ENCODE measurements around the gene AXIN1. TPM values are rescaled to one million over a fixed set of nuclear protein-coding genes. Genes with fewer than 3 reads are reported as not detected.
"Not testable (repeated sequence)": the region's sequence is repeated elsewhere in the genome, so short reads cannot be mapped to it uniquely, and the experiment has no call there.

AXIN1 gene
- total RNA-seq, 1 donor from 2014 or later: 22.4 TPM

DNA sequence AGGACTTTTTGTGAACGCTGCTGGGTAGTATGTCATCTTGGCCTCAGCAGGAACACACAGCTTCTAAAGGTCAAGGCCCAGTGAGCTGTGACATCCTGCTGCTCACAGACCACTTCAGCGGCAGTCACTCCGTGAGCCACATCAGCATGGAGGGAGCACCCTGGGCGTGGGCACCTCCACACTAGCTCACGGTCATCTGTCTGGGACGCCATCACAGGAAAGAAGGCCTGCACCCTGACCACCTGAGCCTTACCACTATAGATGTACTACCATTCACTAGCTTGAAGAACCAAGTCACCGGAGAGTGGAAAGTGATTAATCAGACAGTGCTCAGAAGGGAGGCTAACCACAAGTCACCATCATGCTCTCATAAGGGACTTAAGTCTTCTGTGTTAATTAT, 3.3 kb downstream of the AXIN1 start:
- H3K9me3 ChIP-seq: no peaks in the 10 kb centered on the region
- TF ChIP-seq, protein P1, sequence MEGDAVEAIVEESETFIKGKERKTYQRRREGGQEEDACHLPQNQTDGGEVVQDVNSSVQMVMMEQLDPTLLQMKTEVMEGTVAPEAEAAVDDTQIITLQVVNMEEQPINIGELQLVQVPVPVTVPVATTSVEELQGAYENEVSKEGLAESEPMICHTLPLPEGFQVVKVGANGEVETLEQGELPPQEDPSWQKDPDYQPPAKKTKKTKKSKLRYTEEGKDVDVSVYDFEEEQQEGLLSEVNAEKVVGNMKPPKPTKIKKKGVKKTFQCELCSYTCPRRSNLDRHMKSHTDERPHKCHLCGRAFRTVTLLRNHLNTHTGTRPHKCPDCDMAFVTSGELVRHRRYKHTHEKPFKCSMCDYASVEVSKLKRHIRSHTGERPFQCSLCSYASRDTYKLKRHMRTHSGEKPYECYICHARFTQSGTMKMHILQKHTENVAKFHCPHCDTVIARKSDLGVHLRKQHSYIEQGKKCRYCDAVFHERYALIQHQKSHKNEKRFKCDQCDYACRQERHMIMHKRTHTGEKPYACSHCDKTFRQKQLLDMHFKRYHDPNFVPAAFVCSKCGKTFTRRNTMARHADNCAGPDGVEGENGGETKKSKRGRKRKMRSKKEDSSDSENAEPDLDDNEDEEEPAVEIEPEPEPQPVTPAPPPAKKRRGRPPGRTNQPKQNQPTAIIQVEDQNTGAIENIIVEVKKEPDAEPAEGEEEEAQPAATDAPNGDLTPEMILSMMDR (IDR thresholded peaks at IDR 0.05): no peak
- H3K27me3 ChIP-seq (ENCODE audit: low read depth): no peaks in the 10 kb centered on the region
- ATAC-seq (no peak), DNase-seq (no peak)
- peaks cover 25% of the 10 kb centered on the region for H3K36me3 ChIP-seq
- no peak overlapping the region for H3K27ac ChIP-seq
- no peak overlapping the region for H3K4me3 ChIP-seq
- peaks cover 26% of the 10 kb centered on the region for H3K4me1 ChIP-seq
- intact Hi-C loops (cut with DNase I): no loop called here

DNA sequence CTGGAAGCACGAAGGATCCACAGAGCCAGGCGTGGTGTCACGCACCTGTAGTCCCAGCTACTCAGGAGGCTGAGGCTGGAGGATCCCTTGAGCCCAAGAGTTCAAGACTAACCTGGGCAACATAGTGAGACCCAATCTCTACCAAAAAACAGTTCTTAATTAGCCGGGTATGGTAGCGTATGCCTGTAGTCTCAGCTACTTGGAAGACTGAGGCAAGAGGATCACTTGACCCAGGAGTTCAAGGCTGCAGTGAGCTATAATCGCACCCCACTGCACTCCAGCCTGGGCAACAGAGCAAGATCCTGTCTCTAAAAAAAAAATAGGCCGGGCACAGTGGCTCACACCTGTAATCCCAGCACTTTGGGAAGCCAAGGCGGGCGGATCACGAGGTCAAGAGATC, 4.0 kb downstream of the AXIN1 start:
- Histone ChIP-seq H3K4me1 (peaks cover 24% of the 10 kb centered on the region), H3K36me3 (peaks cover 25% of the 10 kb centered on the region)
- DNase-seq; H3K27me3 ChIP-seq (ENCODE audit: low read depth); H3K4me3 ChIP-seq; H3K9me3 ChIP-seq; ATAC-seq; H3K27ac ChIP-seq; intact Hi-C loops (cut with DNase I): not testable (repeated sequence)

DNA sequence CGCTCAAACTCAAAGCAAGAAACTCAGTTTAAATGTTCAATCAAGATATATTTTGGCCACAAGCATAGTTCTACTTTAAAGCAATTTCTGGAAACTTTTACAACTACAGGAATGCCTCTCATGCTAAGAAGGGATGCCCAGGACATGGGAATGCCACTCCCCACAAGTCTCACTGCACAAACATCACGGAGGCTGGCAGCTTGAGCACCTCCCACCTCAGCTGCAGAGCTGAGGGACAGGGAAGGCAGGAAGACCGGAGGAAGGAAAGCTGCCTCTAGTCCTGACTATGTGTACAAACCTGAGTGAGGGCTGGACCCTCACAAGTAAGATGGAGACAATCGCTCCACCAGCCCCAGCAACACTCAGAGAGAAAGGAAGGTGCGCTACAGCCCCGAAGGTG, 5.3 kb downstream of the AXIN1 start:
- H3K4me1 ChIP-seq: peaks cover 19% of the 10 kb centered on the region
- no peak overlapping the region for H3K27ac ChIP-seq
- no peaks in the 10 kb centered on the region for H3K9me3 ChIP-seq
- no peak for ATAC-seq
- H3K4me3 ChIP-seq: no peak overlapping the region
- intact Hi-C loops (cut with DNase I): no loop called here
- DNase-seq: no peak
- TF ChIP-seq, protein P1 (IDR thresholded peaks at IDR 0.05): no peak
- peaks cover 33% of the 10 kb centered on the region for H3K36me3 ChIP-seq
- H3K27me3 ChIP-seq (ENCODE audit: low read depth): no peaks in the 10 kb centered on the region

DNA sequence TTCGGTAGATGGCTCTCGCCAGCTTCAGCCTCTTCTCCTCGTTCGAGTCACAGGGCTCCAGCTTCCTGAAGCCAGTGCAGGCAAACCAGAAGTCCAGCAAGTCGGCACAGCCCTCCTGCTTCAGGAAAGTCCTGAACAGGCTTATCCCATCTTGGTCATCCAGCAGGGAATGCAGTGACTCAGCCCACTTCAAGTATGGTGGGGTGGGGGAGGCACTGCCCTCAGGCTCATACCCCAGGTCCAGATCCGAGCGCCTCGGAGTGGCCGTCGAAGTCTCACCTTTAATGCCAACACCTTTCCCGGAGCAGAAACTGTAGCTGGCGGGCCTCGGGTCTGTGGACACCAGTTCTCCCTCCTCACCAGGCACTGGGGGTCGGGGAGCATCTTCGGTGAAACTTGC, 5.9 kb downstream of the AXIN1 start:
- ATAC-seq: peak; percentile 56 to 66
- no peak overlapping the region for H3K27ac ChIP-seq
- no peak overlapping the region for H3K4me3 ChIP-seq
- TF ChIP-seq, protein P1 (IDR thresholded peaks at IDR 0.05): no peak
- H3K4me1 ChIP-seq: peaks cover 16% of the 10 kb centered on the region
- intact Hi-C loops (cut with DNase I): no loop called here
- H3K9me3 ChIP-seq: no peaks in the 10 kb centered on the region
- H3K36me3 ChIP-seq: peaks cover 33% of the 10 kb centered on the region
- no peaks in the 10 kb centered on the region for H3K27me3 ChIP-seq (ENCODE audit: low read depth)
- no peak for DNase-seq

DNA sequence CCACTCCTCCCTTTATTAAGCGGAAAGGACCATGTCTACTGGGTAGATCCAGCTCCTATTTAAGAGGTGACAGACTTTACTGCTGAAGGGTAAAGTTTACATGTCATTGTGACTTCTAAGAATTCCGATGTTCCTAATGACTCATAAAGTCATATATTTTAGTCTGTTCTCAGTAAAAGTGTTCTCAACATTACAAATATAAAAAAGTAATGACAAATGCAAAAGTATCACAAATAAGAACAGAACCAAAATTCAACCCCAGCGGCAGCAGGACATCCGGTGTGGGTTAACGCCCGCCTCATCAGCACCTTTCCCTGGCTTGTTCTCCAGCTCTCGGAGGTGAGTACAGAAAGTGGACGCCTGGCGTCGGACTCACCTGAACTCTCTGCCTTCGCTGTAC, 6.8 kb downstream of the AXIN1 start:
- H3K36me3 ChIP-seq: peaks cover 33% of the 10 kb centered on the region

DNA sequence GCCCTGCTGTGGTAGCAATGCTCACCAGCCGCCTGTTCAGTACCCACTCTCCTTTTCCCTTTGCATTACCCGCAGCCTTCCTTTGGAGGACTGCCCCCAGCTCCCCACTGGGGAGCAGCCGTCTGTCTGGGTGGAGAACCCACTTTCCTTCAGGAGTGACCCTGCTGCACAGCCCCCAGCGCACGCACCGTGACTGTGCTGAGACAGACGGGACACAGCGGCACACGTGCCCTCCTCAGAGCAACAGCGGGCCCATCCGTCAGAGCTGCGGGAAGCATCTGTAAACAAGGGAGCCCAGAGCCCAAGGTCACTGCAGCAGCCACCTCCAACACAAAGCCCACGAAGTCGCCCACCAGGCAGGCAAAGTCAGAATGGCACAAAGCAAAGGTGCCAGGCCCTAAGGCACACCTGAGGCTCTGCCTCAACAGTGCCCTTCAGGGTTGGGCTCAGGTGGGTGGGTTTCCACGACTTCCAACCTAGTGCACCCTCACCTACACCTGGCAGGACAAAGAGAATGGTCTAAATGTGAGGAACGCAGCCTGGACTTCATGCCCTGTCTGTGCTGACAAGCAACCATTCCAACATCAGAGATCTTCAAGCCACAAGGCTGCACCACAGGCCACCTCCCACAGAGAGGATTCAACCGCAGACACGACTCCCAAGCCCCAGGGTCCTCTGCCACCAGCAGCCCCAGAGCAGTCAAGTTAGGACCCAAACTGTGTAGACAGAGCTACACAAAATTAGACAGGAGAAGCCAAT, 9.9 kb downstream of the AXIN1 start:
- intact Hi-C loops (cut with DNase I): no loop called here
- Histone ChIP-seq H3K27ac (no peak overlapping the region), H3K4me3 (no peak overlapping the region), H3K9me3 (no peaks in the 10 kb centered on the region), H3K4me1 (peaks cover 24% of the 10 kb centered on the region), H3K36me3 (peaks cover 33% of the 10 kb centered on the region), H3K27me3 (ENCODE audit: low read depth) (no peaks in the 10 kb centered on the region)
- no peak for DNase-seq
- TF ChIP-seq, protein P1 (IDR thresholded peaks at IDR 0.05): no peak
- no peak for ATAC-seq

More for the DNA sequence above, 6.8 kb downstream of the AXIN1 start:
- Histone ChIP-seq H3K27me3 (ENCODE audit: low read depth) (no peaks in the 10 kb centered on the region), H3K9me3 (no peaks in the 10 kb centered on the region), H3K27ac (no peak overlapping the region), H3K4me3 (no peak overlapping the region), H3K4me1 (peaks cover 9% of the 10 kb centered on the region)
- ATAC-seq (no peak), DNase-seq (no peak)
- TF ChIP-seq, protein P1 (IDR thresholded peaks at IDR 0.05): no peak
- intact Hi-C loops (cut with DNase I): no loop called here

DNA sequence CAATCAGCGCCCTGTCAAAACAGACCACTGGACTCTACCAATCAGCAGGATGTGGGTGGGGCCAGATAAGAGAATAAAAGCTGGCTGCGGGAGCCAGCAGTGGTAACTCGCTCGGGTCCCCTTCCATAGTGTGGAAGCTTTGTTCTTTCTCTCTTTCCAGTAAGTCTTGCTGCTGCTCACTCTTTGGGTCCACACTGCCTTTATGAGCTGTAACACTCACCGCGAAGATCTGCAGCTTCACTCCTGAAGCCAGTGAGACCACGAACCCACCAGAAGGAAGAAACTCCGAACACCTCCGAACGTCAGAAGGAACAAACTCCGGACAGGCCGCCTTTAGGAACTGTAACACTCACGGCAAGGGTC, 10.6 kb downstream of the AXIN1 start:
- peaks cover 28% of the 10 kb centered on the region for H3K4me1 ChIP-seq
- H3K27me3 ChIP-seq (ENCODE audit: low read depth); DNase-seq; H3K9me3 ChIP-seq; intact Hi-C loops (cut with DNase I); ATAC-seq; H3K27ac ChIP-seq; H3K4me3 ChIP-seq: not testable (repeated sequence)
- H3K36me3 ChIP-seq: peaks cover 30% of the 10 kb centered on the region

DNA sequence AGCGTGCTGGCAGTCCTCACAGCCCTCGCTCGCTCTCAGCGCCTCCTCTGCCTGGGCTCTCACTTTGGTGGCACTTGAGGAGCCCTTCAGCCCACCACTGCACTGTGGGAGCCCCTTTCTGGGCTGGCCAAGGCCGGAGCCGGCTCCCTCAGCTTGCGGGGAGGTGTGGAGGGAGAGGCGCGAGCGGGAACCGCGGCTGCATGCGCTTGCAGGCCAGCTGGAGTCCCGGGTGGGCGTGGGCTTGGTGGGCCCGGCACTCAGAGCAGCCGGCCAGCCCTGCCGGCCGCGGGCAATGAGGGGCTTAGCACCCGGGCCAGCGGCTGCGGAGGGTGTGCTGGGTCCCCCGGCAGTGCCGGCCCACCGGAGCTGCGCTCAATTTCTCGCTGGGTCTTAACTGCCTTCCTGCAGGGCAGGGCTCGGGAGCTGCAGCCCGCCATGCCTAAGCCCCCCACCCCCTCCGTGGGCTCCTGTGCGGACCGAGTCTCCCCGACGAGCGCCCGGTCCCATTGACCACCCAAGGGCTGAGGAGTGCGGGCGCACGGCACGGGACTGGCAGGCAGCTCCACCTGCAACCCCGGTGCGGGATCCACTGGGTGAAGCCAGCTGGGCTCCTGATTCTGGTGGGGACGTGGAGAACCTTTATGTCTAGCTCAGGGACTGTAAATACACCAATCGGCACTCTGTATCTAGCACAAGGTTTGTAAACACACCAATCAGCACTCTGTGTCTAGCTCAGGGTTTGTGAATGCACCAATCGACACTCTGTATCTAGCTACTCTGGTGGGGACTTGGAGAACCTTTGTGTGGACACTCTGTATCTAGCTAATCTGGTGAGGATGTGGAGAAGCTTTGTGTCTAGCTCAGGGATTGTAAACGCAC, 11.2 kb downstream of the AXIN1 start:
- H3K4me3 ChIP-seq; H3K27ac ChIP-seq; H3K27me3 ChIP-seq (ENCODE audit: low read depth); intact Hi-C loops (cut with DNase I); H3K9me3 ChIP-seq; DNase-seq; ATAC-seq: not testable (repeated sequence)
- peaks cover 28% of the 10 kb centered on the region for H3K4me1 ChIP-seq
- peaks cover 25% of the 10 kb centered on the region for H3K36me3 ChIP-seq

Measured in lower lobe of right lung (tissue), 2 donors.